ENCODE results near the gene CCDC146. TPM values are rescaled to one million over a fixed set of nuclear protein-coding genes. Genes with fewer than 3 reads are reported as not detected.
"Not testable (repeated sequence)": the region's sequence is repeated elsewhere in the genome, so short reads cannot be mapped to it uniquely, and the experiment has no call there.

Gene CCDC146
- total RNA-seq, 1 donor from 2014 or later, result 3.2 TPM

DNA sequence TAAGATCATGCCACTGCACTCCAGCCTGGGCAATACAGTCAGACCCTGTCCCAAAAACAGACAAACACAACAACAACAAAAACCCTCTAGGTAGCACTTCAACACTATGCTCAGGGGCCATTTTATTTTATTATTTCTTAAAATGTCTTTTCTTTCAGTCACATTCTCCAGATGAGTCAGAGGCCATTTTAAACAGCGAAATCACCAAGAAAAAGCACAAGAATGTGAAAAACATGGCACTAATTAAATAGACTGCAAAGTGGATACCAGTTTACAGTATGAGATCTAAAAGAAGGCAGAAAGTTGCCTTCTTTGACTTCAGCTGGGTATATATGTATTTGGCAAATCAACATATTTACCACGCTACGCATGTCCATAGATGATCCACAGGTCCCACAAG, 83.3 kb downstream of the CCDC146 start:
- DNase-seq (ENCODE audit: low read depth, low spot score), result no peak
- peaks cover 16% of the 10 kb centered on the region for H3K36me3 Mint-ChIP-seq (ENCODE audit: low read depth)
- peaks cover 2% of the 10 kb centered on the region for H3K27me3 Mint-ChIP-seq (ENCODE audit: low read depth)
- TF ChIP-seq, protein P1, sequence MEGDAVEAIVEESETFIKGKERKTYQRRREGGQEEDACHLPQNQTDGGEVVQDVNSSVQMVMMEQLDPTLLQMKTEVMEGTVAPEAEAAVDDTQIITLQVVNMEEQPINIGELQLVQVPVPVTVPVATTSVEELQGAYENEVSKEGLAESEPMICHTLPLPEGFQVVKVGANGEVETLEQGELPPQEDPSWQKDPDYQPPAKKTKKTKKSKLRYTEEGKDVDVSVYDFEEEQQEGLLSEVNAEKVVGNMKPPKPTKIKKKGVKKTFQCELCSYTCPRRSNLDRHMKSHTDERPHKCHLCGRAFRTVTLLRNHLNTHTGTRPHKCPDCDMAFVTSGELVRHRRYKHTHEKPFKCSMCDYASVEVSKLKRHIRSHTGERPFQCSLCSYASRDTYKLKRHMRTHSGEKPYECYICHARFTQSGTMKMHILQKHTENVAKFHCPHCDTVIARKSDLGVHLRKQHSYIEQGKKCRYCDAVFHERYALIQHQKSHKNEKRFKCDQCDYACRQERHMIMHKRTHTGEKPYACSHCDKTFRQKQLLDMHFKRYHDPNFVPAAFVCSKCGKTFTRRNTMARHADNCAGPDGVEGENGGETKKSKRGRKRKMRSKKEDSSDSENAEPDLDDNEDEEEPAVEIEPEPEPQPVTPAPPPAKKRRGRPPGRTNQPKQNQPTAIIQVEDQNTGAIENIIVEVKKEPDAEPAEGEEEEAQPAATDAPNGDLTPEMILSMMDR (conservative IDR thresholded peaks at IDR 0.05), result no peak
- H3K4me1 Mint-ChIP-seq, result no peaks in the 10 kb centered on the region
- H3K4me3 Mint-ChIP-seq, result no peak overlapping the region
- no peak overlapping the region for H3K27ac Mint-ChIP-seq (ENCODE audit: unreplicated experiment)
- H3K9me3 Mint-ChIP-seq, result peaks cover 13% of the 10 kb centered on the region

DNA sequence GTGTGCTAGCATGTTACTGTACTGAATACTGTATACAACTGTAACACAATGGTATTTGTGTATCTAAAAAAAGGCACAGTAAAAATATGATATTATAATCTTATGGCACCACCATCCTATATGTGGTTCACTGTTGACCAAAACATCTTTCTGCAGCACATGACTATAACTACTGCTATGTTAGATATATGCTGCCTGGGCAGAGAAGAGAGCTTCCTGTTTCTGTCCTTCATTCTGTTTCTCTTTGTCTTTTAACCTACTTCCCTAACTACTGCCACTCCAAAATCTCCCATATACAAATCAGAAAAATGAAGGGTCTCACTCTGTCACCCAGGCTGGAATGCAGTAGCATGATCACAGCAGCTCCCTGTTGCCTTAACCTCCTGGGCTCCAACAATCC, 86.0 kb downstream of the CCDC146 start:
- Mint-ChIP-seq H3K4me1 (no peaks in the 10 kb centered on the region), H3K27me3 (ENCODE audit: low read depth) (no peaks in the 10 kb centered on the region), H3K9me3 (peaks cover 16% of the 10 kb centered on the region), H3K36me3 (ENCODE audit: low read depth) (peaks cover 19% of the 10 kb centered on the region), H3K4me3 (no peak overlapping the region), H3K27ac (ENCODE audit: unreplicated experiment) (no peak overlapping the region)
- no peak for DNase-seq (ENCODE audit: low read depth, low spot score)
- TF ChIP-seq, protein P1 (conservative IDR thresholded peaks at IDR 0.05), result no peak

DNA sequence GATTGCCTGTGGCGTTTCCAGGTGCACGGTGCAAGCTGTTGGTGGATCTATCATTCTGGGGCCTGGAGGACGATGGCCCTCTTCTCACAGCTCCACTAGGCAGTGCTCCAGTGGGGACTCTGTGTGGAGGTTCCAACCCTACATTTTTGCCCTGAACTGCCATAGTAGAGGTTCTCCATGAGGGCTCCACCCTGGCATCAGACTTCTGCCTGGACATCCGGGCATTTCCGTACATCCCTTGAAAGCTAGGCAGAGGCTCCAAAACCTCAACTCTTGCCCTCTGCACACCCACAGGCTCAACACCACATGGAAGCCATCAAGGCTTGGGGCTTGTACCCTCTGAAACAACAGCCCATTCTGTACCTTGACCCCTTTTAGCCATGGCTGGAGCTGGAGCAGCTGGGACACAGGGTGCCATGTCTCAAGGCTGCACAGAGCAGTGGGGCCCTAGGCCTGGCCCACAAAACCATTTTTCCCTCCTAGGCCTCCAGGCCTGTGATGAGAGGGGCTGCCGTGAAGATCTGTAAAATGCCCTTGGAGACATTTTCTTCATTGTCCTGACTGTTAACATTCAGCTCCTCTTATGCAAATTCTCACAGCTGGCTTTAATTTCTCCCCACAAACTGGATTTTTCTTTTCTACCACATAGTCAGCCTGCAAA, 87.2 kb downstream of the CCDC146 start:
- DNase-seq (ENCODE audit: low read depth, low spot score), result no peak
- H3K27ac Mint-ChIP-seq (ENCODE audit: unreplicated experiment), result no peak overlapping the region
- H3K4me1 Mint-ChIP-seq, result no peaks in the 10 kb centered on the region
- TF ChIP-seq, protein P1 (conservative IDR thresholded peaks at IDR 0.05), result no peak
- H3K9me3 Mint-ChIP-seq, result peaks cover 16% of the 10 kb centered on the region
- H3K27me3 Mint-ChIP-seq (ENCODE audit: low read depth), result no peaks in the 10 kb centered on the region
- peaks cover 19% of the 10 kb centered on the region for H3K36me3 Mint-ChIP-seq (ENCODE audit: low read depth)
- H3K4me3 Mint-ChIP-seq, result no peak overlapping the region

DNA sequence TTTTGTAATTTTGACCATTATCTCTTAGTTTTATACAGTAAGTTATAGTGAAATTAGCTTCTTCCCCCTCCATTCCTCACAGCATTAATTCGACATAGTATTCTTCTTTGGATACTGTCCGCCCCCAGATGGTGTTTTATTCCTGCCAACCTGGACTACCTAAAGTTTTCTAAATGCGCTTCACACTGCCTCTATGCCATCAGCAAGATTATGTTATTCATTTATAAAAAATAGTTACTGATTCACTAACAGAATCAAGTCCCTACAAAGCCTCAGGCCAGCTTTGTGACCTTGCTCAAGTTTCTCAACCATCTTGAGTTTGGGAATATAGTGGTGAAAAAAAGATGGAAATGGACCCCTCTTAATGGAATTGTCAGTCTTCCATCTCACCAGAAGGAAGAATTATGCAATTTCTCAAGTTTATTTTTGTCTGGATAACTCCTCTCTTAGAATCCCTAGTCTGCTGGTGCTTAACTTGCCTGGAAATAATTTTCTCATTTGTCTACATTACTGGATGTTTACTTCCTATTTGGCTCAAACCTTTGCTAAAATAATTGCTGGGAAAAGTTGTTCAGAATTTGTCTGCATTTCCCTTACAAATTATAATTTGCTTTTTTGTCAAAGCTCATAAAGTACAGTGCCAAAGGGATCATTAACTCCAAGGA, 93.9 kb downstream of the CCDC146 start:
- no peak overlapping the region for H3K4me3 Mint-ChIP-seq
- no peak for DNase-seq (ENCODE audit: low read depth, low spot score)
- peaks cover 10% of the 10 kb centered on the region for H3K9me3 Mint-ChIP-seq
- H3K27ac Mint-ChIP-seq (ENCODE audit: unreplicated experiment), result no peak overlapping the region
- no peaks in the 10 kb centered on the region for H3K4me1 Mint-ChIP-seq
- peaks cover 7% of the 10 kb centered on the region for H3K36me3 Mint-ChIP-seq (ENCODE audit: low read depth)
- TF ChIP-seq, protein P1 (conservative IDR thresholded peaks at IDR 0.05), result no peak
- H3K27me3 Mint-ChIP-seq (ENCODE audit: low read depth), result no peaks in the 10 kb centered on the region

- peaks cover 10% of the 10 kb centered on the region for H3K36me3 Mint-ChIP-seq (ENCODE audit: low read depth)
Observed at GRCh38 chr7:77217474-77218185, 95.2 kb downstream of the CCDC146 start.

DNA sequence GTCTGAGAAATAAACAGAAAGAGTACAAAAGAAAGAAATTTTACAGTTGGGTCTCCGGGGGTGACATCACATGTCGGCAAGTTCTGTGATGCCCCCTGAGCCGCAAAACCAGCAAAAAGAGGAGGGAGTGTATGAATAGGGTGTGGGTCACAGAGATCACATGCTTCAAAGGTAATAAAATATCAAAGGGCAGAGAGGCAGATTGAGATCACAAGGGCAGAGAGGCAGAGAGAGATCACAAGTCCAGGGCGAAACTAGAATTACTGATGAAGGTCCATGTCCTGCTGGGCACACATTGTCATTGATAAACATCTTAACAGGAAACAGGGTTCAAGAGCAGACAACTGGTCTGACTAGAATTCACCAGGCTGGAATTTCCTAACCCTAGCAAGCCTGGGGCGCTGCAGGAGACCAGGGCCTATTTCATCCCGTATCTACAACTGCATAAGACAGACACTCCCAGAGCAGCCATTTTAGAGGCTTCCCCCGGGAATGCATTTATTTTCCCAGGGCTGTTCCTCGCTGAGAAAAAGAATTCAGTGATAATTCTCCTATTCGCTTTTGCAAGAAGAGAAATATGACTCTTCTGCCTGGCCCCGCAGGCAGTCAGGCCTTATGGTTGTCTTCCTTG, 97.4 kb downstream of the CCDC146 start:
- H3K9me3 Mint-ChIP-seq; H3K4me3 Mint-ChIP-seq; H3K4me1 Mint-ChIP-seq; H3K27ac Mint-ChIP-seq (ENCODE audit: unreplicated experiment); DNase-seq (ENCODE audit: low read depth, low spot score); H3K27me3 Mint-ChIP-seq (ENCODE audit: low read depth): not testable (repeated sequence)
- H3K36me3 Mint-ChIP-seq (ENCODE audit: low read depth), result peaks cover 10% of the 10 kb centered on the region

More at GRCh38 chr7:77217474-77218185, 95.2 kb downstream of the CCDC146 start:
- no peak overlapping the region for H3K4me3 Mint-ChIP-seq
- no peaks in the 10 kb centered on the region for H3K4me1 Mint-ChIP-seq
- peaks cover 10% of the 10 kb centered on the region for H3K9me3 Mint-ChIP-seq
- TF ChIP-seq, protein P1 (conservative IDR thresholded peaks at IDR 0.05), result no peak
- no peak for DNase-seq (ENCODE audit: low read depth, low spot score)
- H3K27me3 Mint-ChIP-seq (ENCODE audit: low read depth), result no peaks in the 10 kb centered on the region
- H3K27ac Mint-ChIP-seq (ENCODE audit: unreplicated experiment), result no peak overlapping the region
